ENCODE results near the gene IGSF11.
A peak's percentile ranks its signal among the peaks of the same experiment; 100 is the strongest.
"Not testable (repeated sequence)": the region's sequence is repeated elsewhere in the genome, so short reads cannot be mapped to it uniquely, and the experiment has no call there.

IGSF11 gene, protein sequence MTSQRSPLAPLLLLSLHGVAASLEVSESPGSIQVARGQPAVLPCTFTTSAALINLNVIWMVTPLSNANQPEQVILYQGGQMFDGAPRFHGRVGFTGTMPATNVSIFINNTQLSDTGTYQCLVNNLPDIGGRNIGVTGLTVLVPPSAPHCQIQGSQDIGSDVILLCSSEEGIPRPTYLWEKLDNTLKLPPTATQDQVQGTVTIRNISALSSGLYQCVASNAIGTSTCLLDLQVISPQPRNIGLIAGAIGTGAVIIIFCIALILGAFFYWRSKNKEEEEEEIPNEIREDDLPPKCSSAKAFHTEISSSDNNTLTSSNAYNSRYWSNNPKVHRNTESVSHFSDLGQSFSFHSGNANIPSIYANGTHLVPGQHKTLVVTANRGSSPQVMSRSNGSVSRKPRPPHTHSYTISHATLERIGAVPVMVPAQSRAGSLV

GRCh38 chr3:119034256-119035013, at the start of gene IGSF11:
TSS of gene IGSF11 (minus strand) at chr3:119034846. CDS start at chr3:119034582, 264 bp downstream.
- peak; percentile 22 to 93 (median 86) for DNase-seq

DNA sequence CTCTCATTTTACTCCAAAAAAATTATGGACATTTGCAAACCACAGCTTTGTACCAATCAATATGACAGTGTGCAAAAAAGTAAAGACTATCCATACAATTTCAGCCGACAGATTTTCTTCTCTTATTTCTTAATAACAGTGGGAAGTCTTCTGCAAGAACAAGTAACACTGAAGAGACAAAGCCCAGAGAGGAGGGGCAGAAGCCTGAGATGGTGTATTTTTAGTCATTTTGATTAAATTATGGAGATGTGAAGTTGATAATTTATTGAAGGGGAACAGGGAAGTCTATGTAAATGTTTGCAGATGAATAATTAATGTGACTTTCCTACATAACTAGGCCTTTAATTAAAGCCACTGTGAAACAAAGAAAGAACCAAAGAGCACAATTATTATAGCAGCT, 45.7 kb upstream of the IGSF11 start:
- no peak for DNase-seq

DNA sequence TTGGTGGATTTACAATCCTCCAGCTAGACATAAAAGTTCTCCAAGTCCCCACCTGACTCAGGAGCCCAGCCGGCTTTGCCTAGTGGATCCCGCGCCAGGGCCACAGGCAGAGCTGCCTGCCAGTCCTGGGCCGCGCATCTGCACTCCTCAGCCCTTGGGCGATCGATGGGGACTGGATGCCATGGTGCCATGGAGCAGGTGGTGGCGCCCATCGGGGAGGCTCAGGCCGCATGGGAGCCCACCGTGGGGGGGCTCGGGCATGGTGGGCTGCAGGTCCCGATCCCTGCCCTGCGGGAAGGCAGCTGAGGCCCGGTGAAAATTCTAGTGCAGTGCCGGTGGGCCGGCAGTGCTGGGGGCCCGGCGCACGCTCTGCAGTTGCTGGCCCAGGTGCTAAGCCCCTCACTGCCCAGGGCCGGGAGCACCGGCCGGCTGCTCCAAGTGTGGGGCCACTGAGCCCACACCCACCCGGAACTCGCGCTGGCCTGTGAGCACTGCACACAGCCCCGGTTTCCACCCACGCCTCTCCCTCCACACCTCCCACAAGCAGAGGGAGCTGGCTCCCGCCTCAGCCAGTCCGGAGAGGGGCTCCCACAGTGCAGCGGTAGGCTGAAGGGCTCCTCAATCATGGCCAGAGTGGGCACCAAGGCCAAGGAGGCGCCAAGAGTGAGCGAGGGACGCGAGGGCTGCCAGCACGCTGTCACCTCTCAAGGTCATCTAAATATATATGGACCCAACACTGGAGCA, 38.8 kb upstream of the IGSF11 start:
- no peak for DNase-seq

DNA sequence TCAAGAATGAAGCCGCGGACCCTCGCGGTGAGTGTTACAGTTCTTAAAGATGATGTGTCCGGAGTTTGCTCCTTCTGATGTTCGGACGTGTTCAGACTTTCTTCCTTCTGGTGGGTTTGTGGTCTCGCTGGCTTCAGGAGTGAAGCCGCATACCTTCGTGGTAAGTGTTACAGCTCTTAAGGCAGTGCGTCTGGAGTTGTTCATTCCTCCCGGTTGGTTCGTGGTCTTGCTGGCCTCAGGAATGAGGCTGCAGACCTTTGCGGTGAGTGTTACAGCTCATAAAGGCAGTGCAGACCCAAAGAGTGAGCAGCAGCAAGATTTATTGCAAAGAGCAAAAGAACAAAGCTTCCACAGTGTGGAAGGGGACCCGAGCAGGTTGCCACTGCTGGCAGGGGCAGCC, 37.8 kb upstream of the IGSF11 start:
- not testable (repeated sequence) for DNase-seq

- peak in 1 of 56 donors; percentile 10 for DNase-seq
These were observed 35.1 kb upstream of the IGSF11 start for GRCh38 chr3:119069725-119070124.

DNA sequence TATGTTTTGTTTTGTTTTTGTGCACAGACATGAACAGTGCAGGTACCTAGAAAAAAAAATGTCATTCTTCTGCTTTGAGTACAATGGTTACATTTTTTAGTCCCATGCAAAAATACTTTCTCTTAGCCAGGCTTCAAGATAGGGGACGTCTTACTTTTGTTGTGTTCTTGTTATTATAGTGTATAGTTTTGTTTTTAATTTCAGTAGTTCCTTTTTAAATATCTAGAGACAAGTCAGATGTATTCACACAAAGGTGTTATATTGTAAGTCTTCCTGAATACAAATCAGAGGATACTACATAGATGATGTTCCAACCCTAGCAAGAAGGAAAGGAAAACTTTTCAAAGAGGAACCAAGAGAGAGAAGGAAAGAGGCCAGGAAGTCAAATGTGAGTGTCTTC, 28.8 kb upstream of the IGSF11 start:
- no peak for DNase-seq

GRCh38 chr3:119062892-119063291, 28.2 kb upstream of the IGSF11 start:
- no peak for DNase-seq

DNA sequence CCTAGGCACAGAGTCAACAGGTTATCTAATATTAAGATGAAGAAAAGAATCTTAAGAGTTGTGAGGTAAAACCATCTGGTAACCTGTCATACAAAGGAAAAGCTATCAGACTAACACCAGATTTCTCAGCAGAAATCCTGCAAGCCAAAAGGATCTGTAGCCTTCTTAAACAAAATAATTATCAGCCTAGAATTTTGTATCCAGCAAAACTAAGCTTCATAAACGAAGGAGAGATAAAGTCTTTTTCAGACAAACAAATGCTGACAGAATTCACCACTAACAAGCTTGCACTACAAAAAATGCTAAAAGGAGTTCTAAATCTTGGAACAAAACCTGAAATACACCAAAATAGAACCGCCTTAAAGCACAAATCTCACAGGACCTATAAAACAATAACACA, 9.9 kb upstream of the IGSF11 start:
- no peak for DNase-seq

DNA sequence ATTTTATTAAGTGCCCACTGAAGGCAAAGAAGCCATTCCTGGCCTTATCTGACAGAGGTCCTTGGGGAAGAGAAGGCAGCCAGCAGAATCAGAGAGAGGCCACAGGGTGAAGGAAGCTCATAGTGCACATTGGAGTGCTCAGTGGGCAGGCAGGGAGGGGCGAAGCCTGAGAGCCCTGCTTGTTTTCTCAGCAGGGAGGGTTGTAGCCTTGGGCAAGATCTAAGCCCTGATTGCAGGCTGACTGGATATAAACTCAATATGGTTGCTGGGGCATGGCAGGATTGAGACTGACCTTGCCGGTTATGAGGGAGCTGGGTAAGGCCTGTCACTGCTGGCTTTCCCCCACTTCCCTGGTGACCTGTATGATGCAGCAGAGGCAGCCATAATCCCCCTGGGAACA, 7.5 kb upstream of the IGSF11 start:
- DNase-seq, result no peak

GRCh38 chr3:119035014-119035346, 334 bp upstream of the IGSF11 start:
- DNase-seq, result no peak

DNA sequence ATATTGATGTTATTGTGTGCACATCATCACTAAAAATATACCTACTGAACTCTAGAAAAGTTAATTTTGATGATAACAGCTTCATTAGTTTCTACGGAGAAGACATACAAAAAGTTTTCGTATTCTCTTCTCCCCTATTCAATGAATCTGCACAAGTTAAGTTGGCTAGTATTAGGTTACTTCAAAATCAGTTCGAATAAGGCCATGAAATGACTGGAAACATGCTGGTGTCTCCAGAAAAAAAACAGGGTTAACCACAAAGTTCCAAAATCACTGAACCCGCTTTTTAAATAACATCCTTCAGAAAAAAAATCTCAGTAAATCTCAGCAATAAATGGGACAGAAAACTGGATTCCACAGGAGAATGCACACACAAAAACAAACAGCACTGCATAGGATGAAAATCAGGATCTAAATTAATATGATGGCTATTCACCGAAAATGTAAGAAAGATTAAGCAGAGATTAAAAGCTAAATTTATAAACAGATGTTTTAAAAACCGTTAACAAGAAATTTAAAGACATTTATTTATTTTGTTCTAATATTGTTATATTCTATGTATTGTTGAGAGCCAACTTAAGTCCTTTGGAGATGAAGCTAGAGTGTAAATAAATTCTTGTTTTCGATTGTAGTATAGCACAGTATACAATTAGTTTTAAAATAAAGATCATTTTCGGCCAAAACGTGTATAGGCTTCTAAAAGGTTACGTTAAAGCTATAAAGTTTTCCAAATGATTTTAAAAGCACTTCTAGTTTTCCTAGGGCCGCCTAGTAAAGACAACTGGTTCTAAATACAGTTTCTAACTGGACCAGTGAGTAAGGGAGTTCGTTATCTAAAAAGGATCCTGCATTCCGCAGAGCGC, 1.0 kb downstream of the IGSF11 start:
- no peak for DNase-seq

DNA sequence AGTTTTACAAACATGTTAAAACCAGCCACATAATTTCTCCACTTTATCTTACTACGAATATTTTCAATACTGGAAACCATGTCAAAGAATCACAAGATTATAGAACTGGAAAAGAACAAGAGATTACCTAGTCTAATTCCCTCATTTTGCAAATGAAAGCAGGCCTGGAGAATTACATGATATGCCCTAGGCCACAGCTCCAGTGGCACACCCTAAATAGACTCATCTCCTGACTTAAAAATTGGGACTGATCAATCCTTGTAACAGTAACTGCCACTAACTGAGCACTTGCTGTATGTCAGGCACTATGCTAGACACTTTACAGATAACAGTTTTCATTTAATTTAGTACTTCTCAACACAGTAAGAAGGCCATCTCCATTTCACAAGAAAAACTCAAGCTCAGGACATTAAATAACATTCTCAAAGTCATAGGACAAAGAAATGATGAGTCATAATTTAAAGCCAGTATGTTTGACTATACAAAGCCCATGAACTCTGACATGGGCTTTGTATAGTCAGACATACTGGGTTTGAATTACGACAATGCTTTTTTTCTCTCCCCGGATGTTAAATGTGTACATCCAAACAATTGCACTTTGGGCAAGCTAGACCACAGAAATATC, 9.4 kb downstream of the IGSF11 start:
- no peak for DNase-seq

DNA sequence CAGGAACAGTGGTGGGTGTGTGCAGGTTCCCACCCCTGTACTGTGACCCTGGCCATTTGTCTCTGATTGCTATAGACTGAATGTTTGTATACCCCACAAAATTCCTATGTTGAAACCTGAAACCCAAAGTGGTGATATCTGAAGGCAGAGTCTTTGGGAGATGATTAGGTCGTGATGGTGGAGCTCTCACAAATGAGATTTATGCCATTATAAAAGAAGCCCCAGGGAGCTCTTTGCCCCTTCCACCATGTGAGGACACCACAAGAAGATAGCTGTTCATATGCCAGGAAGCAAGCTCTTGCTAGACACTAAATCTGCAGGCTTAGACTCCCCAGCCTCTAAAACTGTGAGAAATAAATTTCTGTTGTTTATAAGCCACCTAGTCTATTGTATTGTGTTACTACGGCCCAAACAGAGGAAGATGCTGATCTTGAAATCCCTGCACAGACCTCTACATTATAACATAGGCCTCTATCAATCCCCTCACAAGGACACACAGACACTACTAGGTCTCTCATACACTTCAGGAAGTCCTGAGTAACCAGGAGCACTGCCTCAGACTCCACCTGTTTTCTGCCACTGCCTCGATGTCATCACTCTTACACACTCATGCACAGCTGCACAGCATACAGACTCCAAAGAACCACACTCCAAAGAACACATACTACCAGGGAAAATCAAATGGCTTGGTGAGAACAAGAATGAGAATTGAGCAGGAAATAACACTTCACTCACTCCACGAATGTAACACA, 14.7 kb downstream of the IGSF11 start:
- DNase-seq, result no peak

GRCh38 chr3:119018690-119019463, 15.8 kb downstream of the IGSF11 start:
- DNase-seq, result peak in 43 of 56 donors; percentile 2 to 85 (median 47)

GRCh38 chr3:119015942-119016341, 18.7 kb downstream of the IGSF11 start:
- DNase-seq, result no peak

DNA sequence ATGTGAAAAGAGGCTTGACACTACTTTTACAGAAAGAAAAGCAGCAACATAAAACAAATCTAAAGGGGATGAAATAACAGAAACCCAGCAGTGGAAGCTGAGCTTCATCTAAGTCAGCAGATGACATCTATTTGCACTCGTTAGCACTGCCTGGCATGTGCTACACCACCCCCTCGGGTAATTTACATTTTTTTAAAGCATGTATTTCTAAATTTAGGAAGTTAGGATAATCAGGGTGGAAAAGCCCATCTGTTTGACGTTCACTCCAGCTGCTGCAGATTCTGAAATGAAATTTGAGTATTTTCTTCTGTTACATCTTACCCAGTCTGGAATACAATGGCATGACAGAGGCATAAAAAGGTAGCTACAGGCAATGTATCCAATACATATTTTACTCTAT, 20.7 kb downstream of the IGSF11 start:
- peak in 14 of 56 donors; percentile 1 to 53 (median 19) for DNase-seq

GRCh38 chr3:119011528-119011927, 23.1 kb downstream of the IGSF11 start:
- DNase-seq, result no peak

- no peak for DNase-seq
These were observed 37.5 kb downstream of the IGSF11 start for GRCh38 chr3:118997190-118997589.

DNA sequence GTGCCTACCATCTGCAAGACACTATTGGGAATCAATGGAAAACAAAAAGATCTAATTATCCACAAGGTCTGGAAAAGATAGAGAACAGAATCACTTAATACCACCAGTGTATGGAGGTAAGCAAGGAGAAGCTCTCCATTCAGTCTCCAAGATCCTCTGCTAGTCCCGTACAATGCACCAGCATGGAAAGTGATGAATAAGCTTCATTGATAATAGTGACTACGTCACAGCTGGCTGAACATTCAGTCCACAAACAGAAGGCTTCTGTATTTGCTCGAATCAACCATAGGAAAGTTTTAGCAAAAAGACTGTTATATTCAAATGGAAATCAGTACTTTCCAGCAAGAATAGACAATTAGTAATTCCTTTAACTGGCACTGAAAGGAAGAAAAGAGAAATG, 42.9 kb downstream of the IGSF11 start:
- peak in 44 of 56 donors; percentile 4 to 92 (median 54) for DNase-seq

Data from nucleus accumbens (tissue), 56 donors.